Hindlimb muscle (tissue), 1 donor: ENCODE results near the gene GRIK5. TPM values are rescaled to one million over a fixed set of nuclear protein-coding genes. Genes with fewer than 3 reads are reported as not detected.
A peak's percentile ranks its signal among the peaks of the same experiment; 100 is the strongest.
"Not testable (repeated sequence)": the region's sequence is repeated elsewhere in the genome, so short reads cannot be mapped to it uniquely, and the experiment has no call there.

Experiments used
- DNase-seq: peaks from one replicate; pipeline ENCODE4 v3.0.0-alpha.2; 2013
- polyA plus RNA-seq: library from polyadenylated mRNA; unstranded; fragments of 120-200 nt; gene quantifications from one replicate; pipeline ENCODE4 v1.2.1, GENCODE V29; 2013; ENCODE audit not compliant: insufficient read length

GRIK5 gene
- polyA plus RNA-seq, 1 donor, result 2.2 TPM

DNA sequence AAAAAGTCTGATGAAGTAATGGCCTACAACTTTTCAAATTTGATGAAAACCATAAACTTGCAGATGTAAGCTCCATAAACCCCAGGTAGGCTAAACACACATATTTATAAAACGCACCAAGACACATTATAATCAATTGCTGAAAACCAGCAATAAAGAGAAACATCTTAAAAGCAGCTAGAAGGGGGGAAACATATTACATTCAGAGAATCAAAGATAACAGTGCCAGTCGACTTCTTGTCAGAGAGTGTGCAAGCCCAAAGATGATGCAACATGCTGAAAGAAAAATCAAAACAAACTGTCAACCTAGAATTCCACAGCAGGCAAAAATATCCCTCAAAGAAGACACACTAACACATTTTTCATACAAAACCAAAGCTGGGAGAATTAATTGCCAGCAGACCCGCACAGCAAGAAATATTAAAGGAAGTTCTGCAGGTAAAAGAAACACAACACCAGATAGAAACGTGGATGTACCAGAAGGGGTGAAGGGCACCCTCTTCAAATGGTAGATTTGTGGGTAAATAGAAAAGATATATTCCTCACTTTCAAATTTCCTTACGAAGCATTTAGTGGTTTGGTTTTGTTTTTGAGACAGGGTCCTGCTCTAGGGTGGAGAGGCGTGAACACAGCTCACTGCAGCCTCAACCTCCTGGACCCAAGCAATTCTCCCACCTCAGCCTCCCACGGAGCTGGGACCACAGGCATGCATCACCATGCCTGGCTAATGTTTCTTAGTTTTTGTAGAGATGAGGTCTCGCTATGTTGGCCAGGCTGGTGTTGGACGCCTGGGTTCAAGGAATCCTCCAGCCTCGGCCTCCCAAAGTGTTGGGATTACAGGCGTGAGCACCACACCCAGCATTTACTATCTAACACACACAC, 59.5 kb downstream of the GRIK5 start:
- no peak for DNase-seq

DNA sequence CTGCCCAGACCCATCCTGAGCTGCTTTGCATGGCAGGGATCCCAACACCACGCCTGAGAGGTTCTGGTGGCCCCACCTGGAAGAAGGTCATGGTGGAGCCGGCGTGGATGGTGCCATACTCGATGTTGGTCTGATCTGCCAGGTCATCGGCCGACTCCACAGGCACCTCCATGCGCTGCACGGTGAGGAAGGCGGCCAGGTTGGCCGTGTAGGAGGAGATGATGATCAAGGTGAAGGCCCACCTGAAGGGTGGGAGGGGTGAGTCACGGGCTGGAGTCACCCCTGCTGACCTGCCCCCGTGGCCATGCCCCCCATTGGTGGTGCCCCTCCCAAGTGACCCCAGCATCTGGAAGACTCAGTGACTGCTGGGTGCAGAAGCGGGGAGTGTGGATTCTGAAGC, 63.4 kb downstream of the GRIK5 start:
- DNase-seq, result no peak

DNA sequence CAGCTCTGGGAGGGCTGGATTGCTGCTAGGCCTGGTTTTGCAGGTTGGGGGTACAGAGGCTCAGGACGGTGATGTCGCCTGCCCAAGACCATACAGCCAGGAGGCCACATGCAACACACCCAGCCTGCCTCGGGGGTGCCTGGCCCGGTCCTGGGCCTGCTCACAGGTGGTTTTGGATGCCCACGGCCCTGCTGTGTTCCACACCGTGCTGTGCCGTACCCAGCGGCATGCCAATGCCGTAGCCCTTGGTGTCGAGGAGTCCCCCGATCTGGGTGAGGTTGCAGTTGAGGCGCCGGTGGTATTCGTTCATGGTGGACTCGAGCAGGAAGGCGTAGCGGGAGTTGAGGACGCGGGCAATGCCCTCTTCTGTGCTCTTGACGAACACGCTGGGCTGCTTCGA, 64.5 kb downstream of the GRIK5 start:
- no peak for DNase-seq

GRCh38 chr19:42003506-42004294, 66.3 kb downstream of the GRIK5 start:
- no peak for DNase-seq

DNA sequence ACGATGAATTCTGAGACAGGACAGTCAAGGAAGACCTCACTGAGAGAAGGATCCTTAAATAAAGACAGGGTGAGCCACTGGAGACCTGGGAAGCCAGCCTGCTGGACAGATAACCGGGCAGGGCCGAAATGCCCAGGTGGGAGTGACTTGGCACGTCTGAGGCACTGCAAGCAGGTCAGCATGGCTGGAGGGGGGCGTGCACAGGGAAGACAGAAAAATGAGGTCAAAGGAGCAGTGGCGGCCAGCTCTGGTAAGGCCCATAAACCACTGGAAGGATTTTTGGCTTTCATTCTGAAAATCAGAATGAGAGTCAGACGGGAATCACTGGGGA, 70.2 kb downstream of the GRIK5 start:
- DNase-seq, result no peak

- no peak for DNase-seq
These were observed 70.7 kb downstream of the GRIK5 start for GRCh38 chr19:41999071-41999877.

DNA sequence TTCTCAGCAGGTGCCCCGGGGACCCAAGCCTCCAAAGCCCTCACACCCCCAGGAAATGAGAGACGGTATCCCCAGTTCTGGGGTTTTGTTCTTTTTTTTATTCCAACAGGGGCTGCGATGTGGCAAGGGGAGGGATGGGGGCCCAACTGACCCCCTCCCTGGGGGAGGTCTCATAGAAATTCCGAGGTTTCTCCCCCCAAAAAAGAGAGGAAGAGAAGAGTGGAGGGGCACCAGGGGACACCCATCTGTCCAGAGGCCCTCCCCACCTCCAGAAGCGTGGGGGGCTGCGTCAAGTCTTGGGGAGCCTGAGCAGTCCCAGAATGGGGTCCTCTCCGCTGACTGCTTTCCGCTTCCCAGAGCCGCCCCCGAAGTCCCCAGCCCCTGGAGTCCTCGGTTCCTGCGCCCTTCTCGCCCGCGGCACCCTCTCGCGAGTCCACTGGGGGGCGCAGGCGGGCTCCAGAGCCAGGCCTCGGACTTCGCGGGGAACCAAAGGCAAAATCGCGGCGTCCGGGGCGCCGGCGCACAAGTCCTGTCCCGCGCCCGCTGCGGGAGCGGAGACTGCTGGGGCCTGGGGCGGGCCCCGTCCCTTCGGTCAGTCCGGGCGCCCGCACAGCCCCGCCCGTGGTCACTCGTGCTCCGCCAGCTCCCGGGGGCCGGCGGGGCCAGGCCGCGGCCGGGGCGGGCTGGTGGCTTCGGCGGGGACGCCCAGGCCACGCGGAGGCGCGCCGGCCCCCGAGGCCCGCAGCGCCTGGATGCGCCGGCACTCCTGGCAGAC, 71.6 kb downstream of the GRIK5 start:
- DNase-seq, result no peak

DNA sequence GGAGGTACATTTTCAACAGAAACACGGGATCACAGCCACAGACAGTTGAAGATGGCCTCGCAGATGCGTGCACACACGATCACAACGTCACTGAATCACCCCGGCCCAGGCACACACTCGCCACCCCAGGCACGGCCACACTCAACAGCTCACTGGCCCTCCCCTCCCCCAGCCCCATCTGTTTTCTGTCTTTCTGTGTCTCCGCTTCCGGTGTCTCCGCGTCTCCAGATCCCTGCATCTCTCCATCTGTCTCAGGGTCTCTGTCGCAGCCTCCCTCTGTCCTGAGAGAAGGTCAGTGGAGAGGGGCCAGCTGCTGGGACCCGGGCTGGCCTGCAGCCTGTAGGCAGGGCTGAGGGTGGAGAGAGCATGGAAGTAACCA, 72.2 kb downstream of the GRIK5 start:
- no peak for DNase-seq

DNA sequence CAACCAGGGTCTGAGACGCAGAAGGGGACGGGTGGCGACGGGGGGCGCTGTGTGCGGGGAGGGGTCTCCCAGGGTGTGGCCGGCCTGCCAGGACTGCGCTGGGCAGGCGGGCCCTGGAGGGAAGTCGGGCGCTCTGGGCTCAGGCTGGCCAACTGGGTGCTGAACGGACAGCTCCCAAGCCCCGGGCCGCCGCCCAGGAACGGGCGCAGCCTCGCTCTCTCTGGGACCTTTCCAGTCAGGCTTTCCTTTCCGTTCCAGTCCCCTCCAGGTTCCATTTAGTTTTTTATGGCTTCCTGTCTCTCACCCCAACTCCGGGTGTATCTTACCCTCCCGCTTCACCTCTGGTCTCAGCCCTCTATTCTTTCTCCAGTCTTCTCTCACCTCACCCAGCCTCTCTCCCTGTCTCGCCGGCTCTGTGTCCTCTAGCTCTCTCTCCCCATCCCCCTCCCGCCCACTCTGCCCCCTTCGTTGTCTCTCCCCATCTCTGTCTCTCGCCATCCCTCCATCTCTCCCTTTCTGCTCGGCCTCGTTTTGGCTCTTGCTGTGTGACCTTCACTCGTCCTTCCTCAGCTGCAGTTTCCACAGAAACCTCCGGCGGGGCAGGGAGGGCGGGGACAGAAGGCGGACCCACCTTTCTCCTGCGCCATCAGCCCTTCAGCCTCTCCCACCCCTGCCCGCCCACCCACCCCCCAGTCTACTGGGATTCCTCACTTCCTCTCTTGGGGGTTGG, 72.7 kb downstream of the GRIK5 start:
- peak; percentile 41 for DNase-seq

DNA sequence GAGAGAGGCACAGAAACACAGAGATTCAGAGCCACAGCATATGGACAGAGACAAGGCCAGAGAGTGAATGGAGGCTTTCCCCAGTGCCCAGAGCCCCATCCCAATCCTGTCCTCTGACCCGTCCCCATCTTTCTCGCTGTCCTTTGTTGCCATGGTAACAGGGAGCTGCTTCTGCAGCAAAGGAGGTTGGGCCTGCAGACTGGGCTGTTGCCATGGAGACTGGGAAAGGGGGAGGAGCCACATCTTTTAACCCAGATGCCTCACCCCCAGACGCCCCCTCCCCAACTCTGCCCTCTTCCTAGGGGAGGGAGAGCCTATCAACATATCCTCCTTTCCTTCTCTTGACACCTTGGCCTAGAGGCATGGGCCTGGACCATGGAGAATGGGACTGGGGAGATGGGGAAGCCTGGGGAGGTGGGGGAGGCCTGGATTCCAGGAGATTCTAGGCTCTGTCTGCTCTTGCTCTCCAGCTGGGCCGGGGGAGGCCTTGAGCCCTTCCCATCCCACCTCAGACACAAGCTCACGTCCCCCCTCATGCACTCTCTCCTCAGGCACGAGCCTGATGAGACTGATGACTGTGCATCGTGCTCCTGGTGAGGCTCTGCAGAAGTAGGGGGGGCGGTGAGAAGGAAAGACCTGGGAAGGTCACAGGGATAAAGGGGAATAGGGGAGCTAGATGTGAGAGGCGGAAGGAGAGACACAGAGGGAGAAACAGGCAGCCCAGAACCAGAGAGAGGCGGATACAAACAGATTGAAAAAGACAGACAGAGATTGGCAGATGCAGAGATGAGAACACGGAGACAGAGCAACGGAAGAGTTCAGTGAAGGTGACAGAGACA, 73.8 kb downstream of the GRIK5 start:
- DNase-seq, result no peak

DNA sequence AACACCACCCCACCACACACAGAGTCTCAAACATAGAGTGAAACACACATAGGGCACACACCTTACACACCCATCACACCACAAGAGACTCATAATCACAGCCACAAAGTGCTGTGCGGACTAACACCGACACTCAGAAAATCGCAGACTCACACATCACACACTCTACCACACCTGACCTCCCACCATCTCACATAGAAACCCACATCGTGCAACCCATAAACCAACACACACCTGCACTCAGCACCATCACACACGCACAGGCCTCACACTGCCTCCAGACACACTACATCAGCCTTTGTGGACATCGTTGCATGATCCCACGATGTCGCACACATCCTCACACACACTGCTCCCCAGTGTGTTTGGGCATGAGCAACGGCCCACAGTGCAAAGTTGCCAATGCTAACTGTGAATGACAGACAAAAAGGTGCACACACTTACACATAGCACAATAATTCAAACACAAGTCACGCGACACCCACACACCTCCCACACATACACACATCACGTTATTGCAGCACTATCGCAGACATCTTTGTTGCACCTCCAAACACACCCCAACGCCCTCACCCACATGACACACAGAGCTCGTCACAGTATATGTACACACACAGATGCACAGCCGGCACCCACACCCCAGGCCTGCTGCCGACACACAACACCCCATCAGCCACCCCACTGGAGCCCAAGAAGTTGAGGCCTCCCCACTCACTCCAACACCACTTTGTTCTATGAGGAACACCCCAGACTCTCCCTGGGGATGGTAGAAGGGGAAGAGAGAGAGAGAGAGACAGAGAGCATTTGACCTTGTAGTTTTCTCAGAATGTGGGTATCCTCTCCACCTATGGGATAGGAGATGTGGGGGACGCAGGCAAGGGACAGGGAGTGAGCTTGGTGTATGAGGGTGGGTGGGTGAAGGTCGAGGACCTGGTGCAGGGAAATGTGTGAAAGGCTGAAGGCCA, 74.7 kb downstream of the GRIK5 start:
- DNase-seq, result no peak

DNA sequence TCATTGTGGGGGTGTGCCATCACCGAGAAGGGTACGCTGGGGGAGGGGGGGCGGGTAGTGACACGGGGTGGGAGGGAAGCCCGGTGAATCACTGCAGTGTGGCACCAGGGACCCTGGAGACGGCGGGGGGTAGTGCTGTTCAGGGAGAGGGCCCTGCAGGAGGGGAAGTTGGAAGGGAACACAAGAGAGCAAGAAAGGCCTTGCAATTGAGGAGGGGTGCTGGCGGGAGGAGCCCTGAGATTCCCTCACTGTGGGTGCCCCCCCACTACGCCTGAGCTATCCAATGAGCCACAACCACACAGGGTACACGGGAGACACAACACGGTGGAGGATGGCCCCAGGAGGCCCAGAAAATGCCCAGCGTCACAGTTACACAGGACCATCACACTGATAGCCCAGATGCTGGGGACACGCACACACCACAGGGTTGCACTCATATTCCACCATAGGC, 75.5 kb downstream of the GRIK5 start:
- DNase-seq, result no peak

DNA sequence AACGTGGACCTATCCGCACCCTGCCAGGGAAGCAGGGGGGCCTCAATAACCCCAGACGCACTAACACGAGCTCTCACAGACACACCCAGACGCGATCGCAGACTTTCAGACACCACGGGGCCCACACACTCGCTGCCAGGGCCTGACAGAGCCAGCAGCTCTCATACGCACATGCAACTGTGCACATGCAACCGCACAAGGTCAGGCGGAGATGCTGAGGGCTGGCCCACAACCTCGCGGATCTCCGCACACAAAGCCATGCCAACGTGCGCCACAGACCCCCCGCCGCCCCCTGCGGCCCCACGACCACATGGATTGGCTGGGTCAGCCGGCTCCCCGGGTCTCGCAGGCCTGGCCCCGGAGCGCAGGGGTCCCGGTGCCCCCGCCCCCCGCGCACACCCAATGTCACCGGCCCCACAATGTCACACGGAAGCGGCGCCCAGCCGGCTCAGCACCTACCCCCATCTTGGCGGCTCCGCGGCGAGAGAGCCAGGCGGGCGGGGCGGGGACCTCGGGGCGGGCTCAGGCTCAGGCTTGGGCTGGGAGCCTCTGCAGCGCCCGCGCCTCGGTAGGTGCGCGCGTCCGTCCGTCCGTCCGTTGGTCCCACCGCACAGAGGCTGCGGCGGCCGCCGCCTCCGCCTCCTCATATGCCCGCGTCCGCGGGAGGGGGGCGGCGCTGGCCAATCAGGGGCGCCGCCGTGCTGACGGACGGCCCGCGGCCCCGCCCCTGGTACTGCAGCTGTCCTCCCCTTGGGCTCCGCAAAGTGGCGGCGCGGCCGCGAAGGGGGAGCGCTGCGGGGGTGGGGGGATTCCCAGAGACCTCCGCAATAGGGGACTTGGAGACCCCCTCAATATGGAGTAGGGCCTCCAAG, 76.2 kb downstream of the GRIK5 start, which contains the start of gene ATP1A3:
Gene ATP1A3 (minus strand): TSS at position 619 of the 872 bp plus-strand sequence. CDS start 154 bp downstream, at position 465.
- DNase-seq, result peak; percentile 27

- not testable (repeated sequence) for DNase-seq
These were observed 78.0 kb downstream of the GRIK5 start for GRCh38 chr19:41991925-41992569.

DNA sequence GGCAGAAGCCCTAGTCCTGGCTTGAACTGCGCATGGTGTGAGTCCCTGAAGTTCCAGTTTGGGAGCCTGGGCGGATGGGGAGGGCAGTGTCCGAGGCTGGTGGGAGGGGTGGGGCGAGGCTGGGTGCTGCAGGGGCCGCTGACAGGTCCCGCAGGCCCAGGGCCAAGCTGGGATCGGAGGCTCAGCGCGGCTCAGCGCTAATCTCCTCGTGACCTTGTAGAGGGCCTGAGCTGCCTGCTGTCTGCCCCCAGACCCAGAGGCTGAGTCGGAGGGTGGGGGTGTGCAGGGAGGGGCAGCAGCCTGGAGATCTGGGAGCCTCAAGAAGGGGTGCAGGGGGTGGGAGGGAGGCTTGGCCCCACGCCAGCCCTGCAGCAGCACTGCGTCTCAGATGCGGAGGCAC, 79.0 kb downstream of the GRIK5 start:
- DNase-seq, result no peak

- no peak for DNase-seq
These were observed 79.4 kb downstream of the GRIK5 start for GRCh38 chr19:41990615-41991014.

DNA sequence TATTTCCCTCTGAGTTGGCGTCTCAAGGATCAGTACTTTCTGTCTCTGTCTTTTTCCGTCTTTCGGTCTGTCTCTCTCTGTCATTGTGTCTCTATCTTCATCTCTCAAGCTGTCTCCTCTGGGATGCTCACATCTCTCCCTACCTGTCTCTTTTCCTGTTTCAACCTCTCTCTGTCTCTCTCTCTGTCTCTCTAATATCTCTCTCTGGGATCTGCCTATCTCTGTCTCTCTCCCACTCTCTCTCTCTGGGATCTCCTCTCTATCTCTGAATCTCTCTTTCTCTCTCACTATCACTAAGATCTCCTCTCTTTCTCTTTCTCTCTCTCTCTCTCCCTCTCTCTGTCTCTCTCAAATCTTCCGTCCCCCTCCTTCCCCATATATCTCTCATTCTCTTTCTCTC, 80.0 kb downstream of the GRIK5 start:
- no peak for DNase-seq

GRCh38 chr19:41988947-41989346, 81.1 kb downstream of the GRIK5 start:
- DNase-seq, result no peak
